GM12878 (cell line): Measurements from ENCODE around the gene PLCD1. TPM values are rescaled to one million over a fixed set of nuclear protein-coding genes. Genes with fewer than 3 reads are reported as not detected.
A peak's percentile ranks its signal among the peaks of the same experiment; 100 is the strongest.

ENCODE experiments used
- ATAC-seq: fragments of 200-7000 bp; cut with Tn5 transposase; 3 replicates; pipeline ENCODE4 v1.9.1; 2020; ENCODE audit warnings: mild to moderate bottlenecking, moderate library complexity
- BruUV-seq: library from RNA; stranded (reverse); fragments of 400-500 nt; replicated peaks from 2 replicates; lab custom pipeline; 2021; lab: Mats Ljungman, UMichigan
- CTCF ChIA-PET: fragments of 300-600 bp; sonication (Branson Sonifier 250); formaldehyde crosslinking; extraction: SDS; loops from one replicate; lab custom pipeline; 2021; ENCODE audit warnings: inconsistent platforms; lab: Yijun Ruan, JAX
- POLR2A ChIA-PET: fragments of 350-600 bp; formaldehyde crosslinking; extraction: SDS; loops from one replicate; lab custom pipeline; 2021; ENCODE audit warnings: inconsistent platforms; lab: Charles Lee
- RAD21 ChIA-PET: fragments of 300-600 bp; sonication (Branson Sonifier 250); formaldehyde crosslinking; loops from one replicate; lab custom pipeline; 2023; ENCODE audit warnings: antibody characterized with exemption; ENCODE audit not compliant: unreplicated experiment; lab: Charles Lee
- SMC1A ChIA-PET: fragments of 300-600 bp; sonication (Branson Sonifier 250); formaldehyde crosslinking; loops from one replicate; lab custom pipeline; 2023; ENCODE audit not compliant: unreplicated experiment, uncharacterized antibody; lab: Charles Lee
- DNase-seq: peaks from one replicate; pipeline ENCODE4 v3.0.0-alpha.2; 2011; ENCODE audit warnings: low read depth, low spot score
- FAIRE-seq: peaks from 3 replicates; lab custom pipeline; 2011; peaks lifted over from hg19 to GRCh38; lab: Jason Lieb, UNC
- H2AFZ ChIP-seq: 2 replicates; pipeline ENCODE4 v1.6.0; 2011; ENCODE audit warnings: low read depth, low read length, control low read depth; ENCODE audit not compliant: control insufficient read depth
- H3K27ac ChIP-seq: 2 replicates; pipeline ENCODE4 v1.5.1; 2011; ENCODE audit warnings: control low read depth; ENCODE audit not compliant: control insufficient read depth, insufficient read depth
- H3K27me3 ChIP-seq, 2 experiments: replicated peaks in 1 of 2; 2 replicates each; pipeline versions ENCODE4 v1.6.0 to v1.6.1; 2011; ENCODE audit warnings: low read length in 1 of 2; ENCODE audit not compliant: control insufficient read depth in 2 of 2, insufficient read depth in 2 of 2
- H3K36me3 ChIP-seq, 2 experiments: 2 replicates each; pipeline ENCODE4 v1.5.1; 2011; ENCODE audit warnings: low read length in 1 of 2; ENCODE audit not compliant: control insufficient read depth in 2 of 2, insufficient read depth in 2 of 2
- H3K4me1 ChIP-seq: 2 replicates; pipeline ENCODE4 v1.6.1; 2011; ENCODE audit warnings: mild to moderate bottlenecking, low read length, moderate library complexity, mixed read lengths; ENCODE audit not compliant: control insufficient read depth, insufficient read depth
- H3K4me2 ChIP-seq: 2 replicates; pipeline ENCODE4 v1.6.0; 2011; ENCODE audit warnings: control low read depth; ENCODE audit not compliant: control insufficient read depth, insufficient read depth
- H3K4me3 ChIP-seq: fragments of 200-600 bp; sonication (generic); 2 replicates; pipeline ENCODE4 v1.5.1; 2016
- H3K79me2 ChIP-seq: 2 replicates; pipeline ENCODE4 v1.6.0; 2011; ENCODE audit warnings: low read length; ENCODE audit not compliant: control insufficient read depth, insufficient read depth
- H3K9ac ChIP-seq: 2 replicates; pipeline ENCODE4 v1.8.0; 2011; ENCODE audit warnings: low read length, control low read depth, mixed read lengths; ENCODE audit not compliant: control insufficient read depth, insufficient read depth
- H3K9me3 ChIP-seq: replicated peaks from 3 replicates; pipeline ENCODE4 v1.5.1; 2011; ENCODE audit warnings: mild to moderate bottlenecking, low read length; ENCODE audit not compliant: control insufficient read depth, insufficient read depth
- H4K20me1 ChIP-seq: 2 replicates; pipeline ENCODE4 v1.6.0; 2011; ENCODE audit not compliant: control insufficient read depth, insufficient read depth
- HDGF ChIP-seq: fragments of 450-650 bp; IDR thresholded peaks from 2 replicates; pipeline ENCODE4 v1.6.1; 2016; ENCODE audit warnings: antibody characterized with exemption
- POLR2AphosphoS2 ChIP-seq: IDR thresholded peaks from 2 replicates; pipeline ENCODE4 v1.6.1; 2011; ENCODE audit warnings: low read depth, mild to moderate bottlenecking, low read length, improper control_type of control experiment, moderate library complexity
- ZNF592 ChIP-seq: fragments of 450-650 bp; IDR thresholded peaks from 2 replicates; pipeline ENCODE4 v1.6.1; 2017; ENCODE audit warnings: mild to moderate bottlenecking, moderate library complexity
- ZSCAN29 ChIP-seq: fragments of 450-650 bp; IDR thresholded peaks from 2 replicates; pipeline ENCODE4 v1.6.1; 2017; ENCODE audit warnings: mild to moderate bottlenecking, moderate library complexity
- WGBS: methylation state at CpG from one replicate; pipeline ENCODE4 v1.1.6; 2016; ENCODE audit warnings: low lambda C conversion rate; ENCODE audit not compliant: insufficient replicate concordance, insufficient coverage; ENCODE audit errors: missing lambda C conversion rate; 5-methylcytosine and 5-hydroxymethylcytosine counted together
- in situ Hi-C: fragments of 300-500 bp; cut with MboI; formaldehyde crosslinking; loops from 9 replicates; pipeline ENCODE4 v1.14.3; 2018; ENCODE audit warnings: mixed read lengths
- intact Hi-C: fragments of 100-400 bp; cut with micrococcal nuclease; formaldehyde crosslinking; loops from one replicate; pipeline ENCODE4 v1.14.2; 2022; ENCODE audit not compliant: unreplicated experiment
- microRNA-seq: library from miRNA; unstranded; fragments of <30 nt; microRNA quantifications from one replicate; pipeline ENCODE4, GENCODE V29; 2018
- polyA plus RNA-seq, 11 experiments: library from polyadenylated mRNA; depleted of rRNA in 4 of 11; unstranded in 6 of 11; stranded (reverse) in 5 of 11; fragments of >200 nt; fragmentation: Nextera tagmentation in 4 of 11; fragmentation: Illumina TruSeq in 1 of 11; extraction: Ambion mirVana in 4 of 11; extraction: Trizol in 1 of 11; gene quantifications; 1 replicate in 1 of 11; 2 replicates in 10 of 11; pipeline versions ENCODE4 v1.2.1 to v1.2.3, GENCODE V29; 2011 to 2016; ENCODE audit warnings: inconsistent platforms in 2 of 11, missing spikeins in 2 of 11, low read depth in 1 of 11
- small RNA-seq: library from RNA; depleted of rRNA; stranded (forward); fragments of <200 nt; gene quantifications from one replicate; pipeline ENCODE3, GENCODE V24; 2014
- total RNA-seq, 4 experiments: library from RNA; depleted of rRNA in 3 of 4; stranded (reverse); fragments of >200 nt in 3 of 4; fragmentation: Illumina TruSeq in 1 of 4; extraction: Trizol in 1 of 4; gene quantifications; 2 replicates each; pipeline versions ENCODE4 v1.2.1 to v1.2.3, GENCODE V29; 2013 to 2021

PLCD1 gene
- total and polyA plus RNA-seq, 10 of the 15 experiments (the other 5 are each of a cell fraction or from before 2014, with no cell fraction given) = 0.20 to 3.9 (median 1.2) TPM; not detected in 1

DNA sequence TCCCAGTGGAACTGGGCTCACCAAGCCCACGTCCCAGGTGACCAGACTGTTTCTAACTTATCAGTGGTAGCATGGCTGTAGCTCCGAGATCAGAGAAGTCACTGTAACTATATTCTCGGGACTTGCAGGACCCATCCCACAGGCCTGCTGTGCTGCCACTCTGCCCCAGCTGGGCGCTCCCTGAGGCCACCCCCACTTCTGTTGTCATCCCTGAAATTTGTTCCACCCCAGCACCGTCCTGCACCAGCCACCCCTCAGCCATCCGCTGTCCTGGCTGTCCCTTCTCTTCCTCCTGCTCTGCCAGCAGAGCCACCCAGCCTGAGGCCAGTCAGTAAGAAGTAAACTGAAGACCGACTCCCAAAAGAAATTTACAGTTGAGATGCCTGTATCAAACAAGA is 71.9 kb downstream of the PLCD1 start:
- Histone ChIP-seq H3K4me3 (no peak overlapping the region), H2AFZ (peak overlapping the region; percentile 82)
- in situ Hi-C loops = no loop called here

More for the DNA sequence above, 71.9 kb downstream of the PLCD1 start:
- intact Hi-C loops = no loop called here
- Histone ChIP-seq H3K27me3 (no peaks in the 10 kb centered on the region; a peak in 1 of 4 replicates), H3K36me3 (no peaks in the 10 kb centered on the region), H3K9me3 (no peaks in the 10 kb centered on the region), H3K9ac (no peak overlapping the region), H4K20me1 (no peaks in the 10 kb centered on the region), H3K27ac (0 out of 2 replicates have a peak overlapping the region, but pooled peaks have one; percentile 8), H3K4me1 (peaks cover 3% of the 10 kb centered on the region), H3K4me2 (0 out of 2 replicates have a peak overlapping the region, but pooled peaks have one; percentile 57), H3K79me2 (no peaks in the 10 kb centered on the region)
- DNase-seq (no peak), ATAC-seq (no peak), FAIRE-seq (no peak)
- TF ChIP-seq POLR2AphosphoS2 (no peak), ZNF592 (no peak), HDGF (no peak), ZSCAN29 (no peak)
- POLR2A ChIA-PET = no interaction called here
- SMC1A ChIA-PET = interaction anchor here (0.8 kb wide), 1 partner anchor 8 kb away, joined by 3 read pairs; no protein-coding TSS in a partner anchor
- CTCF ChIA-PET = interaction anchor here (4.8 kb wide), 1 partner anchor 9 kb away, joined by 41 read pairs; no protein-coding TSS in a partner anchor
- WGBS = 45% methylated on average over 7 of the region's 7 CpGs
- BruUV-seq = no TSS peak
- RAD21 ChIA-PET = no interaction called here

Small RNA genes lying within 50 kb of the gene (microRNA-seq; reads per million reads assigned to microRNA genes)
- gene MIR26A1 = 2.3 reads per million, percentile 7 among the genes with 10 or more reads in this experiment

Small RNA genes lying within 50 kb of the gene (small RNA-seq; reads per million reads assigned to genes)
- gene MIR26A1 (1.6 reads per million, percentile 53 among the genes with 10 or more reads in this experiment), gene RF00019 (not detected)

Other genes with a start within 250 kb of the PLCD1 start
- gene CTDSPL, start 167.8 kb downstream of the PLCD1 start, total RNA-seq (2014; rRNA removed) = 0.05 and 0.06 TPM in 2 replicates
- gene CTDSPL, start 167.8 kb downstream of the PLCD1 start, total RNA-seq (2014; rRNA removed; fragmentation: Illumina TruSeq; extraction: Trizol) = not detected in 2 replicates
- 0.13 and 0.51 TPM in 2 replicates for gene CTDSPL, start 167.8 kb downstream of the PLCD1 start, total RNA-seq (2021)
- 0.13 and 0.31 TPM in 2 replicates for gene CTDSPL, start 167.8 kb downstream of the PLCD1 start, polyA plus RNA-seq (2011; rRNA removed)
- not detected in 2 replicates for gene CTDSPL, start 167.8 kb downstream of the PLCD1 start, polyA plus RNA-seq (2014; fragmentation: Illumina TruSeq; extraction: Trizol)
- gene CTDSPL, start 167.8 kb downstream of the PLCD1 start, polyA plus RNA-seq (2014; fragmentation: Nextera tagmentation; extraction: Ambion mirVana) = not detected
- gene CTDSPL, start 167.8 kb downstream of the PLCD1 start, polyA plus RNA-seq (2014; rRNA removed) = 0.05 TPM in 1 of 2 replicates, not detected in the other
- not detected for gene CTDSPL, start 167.8 kb downstream of the PLCD1 start, polyA plus RNA-seq (2016; fragmentation: Nextera tagmentation; extraction: Ambion mirVana)
- 3.4 and 3.9 TPM in 2 replicates for gene VILL, start 38.9 kb downstream of the PLCD1 start, total RNA-seq (2014; rRNA removed)
- 1.3 and 1.9 TPM in 2 replicates for gene VILL, start 38.9 kb downstream of the PLCD1 start, total RNA-seq (2014; rRNA removed; fragmentation: Illumina TruSeq; extraction: Trizol)
- 3.7 and 4.1 TPM in 2 replicates for gene VILL, start 38.9 kb downstream of the PLCD1 start, total RNA-seq (2021)
- 3.1 and 5.4 TPM in 2 replicates for gene VILL, start 38.9 kb downstream of the PLCD1 start, polyA plus RNA-seq (2011; rRNA removed)
- gene VILL, start 38.9 kb downstream of the PLCD1 start, polyA plus RNA-seq (2014; fragmentation: Illumina TruSeq; extraction: Trizol) = 0.41 and 1.4 TPM in 2 replicates
- under 1 TPM in 1 of 2 experiments, not detected in 1; 0.15 TPM for gene VILL, start 38.9 kb downstream of the PLCD1 start, polyA plus RNA-seq (2014; fragmentation: Nextera tagmentation; extraction: Ambion mirVana)
- gene VILL, start 38.9 kb downstream of the PLCD1 start, polyA plus RNA-seq (2014; rRNA removed) = 4.2 and 4.3 TPM in 2 replicates
- 1 to 10 TPM; 2.1 TPM for gene VILL, start 38.9 kb downstream of the PLCD1 start, polyA plus RNA-seq (2016; fragmentation: Nextera tagmentation; extraction: Ambion mirVana)
- gene DLEC1, start 9.6 kb upstream of the PLCD1 start, total RNA-seq (2014; rRNA removed) = not detected in 2 replicates
- gene DLEC1, start 9.6 kb upstream of the PLCD1 start, total RNA-seq (2014; rRNA removed; fragmentation: Illumina TruSeq; extraction: Trizol) = 0.04 TPM in 1 of 2 replicates, not detected in the other
- 0.08 TPM in 2 replicates for gene DLEC1, start 9.6 kb upstream of the PLCD1 start, total RNA-seq (2021)
- 0.03 and 0.05 TPM in 2 replicates for gene DLEC1, start 9.6 kb upstream of the PLCD1 start, polyA plus RNA-seq (2011; rRNA removed)
- not detected in 2 replicates for gene DLEC1, start 9.6 kb upstream of the PLCD1 start, polyA plus RNA-seq (2014; fragmentation: Illumina TruSeq; extraction: Trizol)
- gene DLEC1, start 9.6 kb upstream of the PLCD1 start, polyA plus RNA-seq (2014; fragmentation: Nextera tagmentation; extraction: Ambion mirVana) = under 1 TPM; 0.07 to 0.14 TPM
- gene DLEC1, start 9.6 kb upstream of the PLCD1 start, polyA plus RNA-seq (2014; rRNA removed) = 0.03 and 0.04 TPM in 2 replicates
- under 1 TPM in 1 of 2 experiments, not detected in 1; 0.29 TPM for gene DLEC1, start 9.6 kb upstream of the PLCD1 start, polyA plus RNA-seq (2016; fragmentation: Nextera tagmentation; extraction: Ambion mirVana)
- gene ACAA1, start 107.5 kb upstream of the PLCD1 start, total RNA-seq (2014; rRNA removed) = 41.9 and 56.5 TPM in 2 replicates
- 41.0 and 43.3 TPM in 2 replicates for gene ACAA1, start 107.5 kb upstream of the PLCD1 start, total RNA-seq (2014; rRNA removed; fragmentation: Illumina TruSeq; extraction: Trizol)
- 65.6 and 68.1 TPM in 2 replicates for gene ACAA1, start 107.5 kb upstream of the PLCD1 start, total RNA-seq (2021)
- gene ACAA1, start 107.5 kb upstream of the PLCD1 start, polyA plus RNA-seq (2011; rRNA removed) = 54.9 and 85.4 TPM in 2 replicates
- gene ACAA1, start 107.5 kb upstream of the PLCD1 start, polyA plus RNA-seq (2014; fragmentation: Illumina TruSeq; extraction: Trizol) = 24.5 and 51.5 TPM in 2 replicates
- 10 to 100 TPM in 1 of 2 experiments, 1 to 10 TPM in 1; 5.7 to 12.6 TPM for gene ACAA1, start 107.5 kb upstream of the PLCD1 start, polyA plus RNA-seq (2014; fragmentation: Nextera tagmentation; extraction: Ambion mirVana)
- gene ACAA1, start 107.5 kb upstream of the PLCD1 start, polyA plus RNA-seq (2014; rRNA removed) = 79.2 and 90.2 TPM in 2 replicates
- 10 to 100 TPM; 64.8 to 75.1 TPM for gene ACAA1, start 107.5 kb upstream of the PLCD1 start, polyA plus RNA-seq (2016; fragmentation: Nextera tagmentation; extraction: Ambion mirVana)
- gene MYD88, start 109.0 kb upstream of the PLCD1 start, total RNA-seq (2014; rRNA removed) = 28.7 and 38.6 TPM in 2 replicates
- 5.5 and 6.2 TPM in 2 replicates for gene MYD88, start 109.0 kb upstream of the PLCD1 start, total RNA-seq (2014; rRNA removed; fragmentation: Illumina TruSeq; extraction: Trizol)
- gene MYD88, start 109.0 kb upstream of the PLCD1 start, total RNA-seq (2021) = 65.6 and 67.7 TPM in 2 replicates
- 41.6 and 61.7 TPM in 2 replicates for gene MYD88, start 109.0 kb upstream of the PLCD1 start, polyA plus RNA-seq (2011; rRNA removed)
- 83.0 and 84.8 TPM in 2 replicates for gene MYD88, start 109.0 kb upstream of the PLCD1 start, polyA plus RNA-seq (2014; fragmentation: Illumina TruSeq; extraction: Trizol)
- 10 to 100 TPM; 37.6 to 82.0 TPM for gene MYD88, start 109.0 kb upstream of the PLCD1 start, polyA plus RNA-seq (2014; fragmentation: Nextera tagmentation; extraction: Ambion mirVana)
- gene MYD88, start 109.0 kb upstream of the PLCD1 start, polyA plus RNA-seq (2014; rRNA removed) = 80.2 and 96.7 TPM in 2 replicates
- gene MYD88, start 109.0 kb upstream of the PLCD1 start, polyA plus RNA-seq (2016; fragmentation: Nextera tagmentation; extraction: Ambion mirVana) = 10 to 100 TPM; 69.4 to 83.4 TPM
- gene OXSR1, start 135.9 kb upstream of the PLCD1 start, total RNA-seq (2014; rRNA removed) = 34.7 and 37.1 TPM in 2 replicates
- gene OXSR1, start 135.9 kb upstream of the PLCD1 start, total RNA-seq (2014; rRNA removed; fragmentation: Illumina TruSeq; extraction: Trizol) = 36.9 and 38.3 TPM in 2 replicates
- gene OXSR1, start 135.9 kb upstream of the PLCD1 start, total RNA-seq (2021) = 45.2 and 48.0 TPM in 2 replicates
- gene OXSR1, start 135.9 kb upstream of the PLCD1 start, polyA plus RNA-seq (2011; rRNA removed) = 54.6 and 74.8 TPM in 2 replicates
- 50.3 and 59.6 TPM in 2 replicates for gene OXSR1, start 135.9 kb upstream of the PLCD1 start, polyA plus RNA-seq (2014; fragmentation: Illumina TruSeq; extraction: Trizol)
- gene OXSR1, start 135.9 kb upstream of the PLCD1 start, polyA plus RNA-seq (2014; fragmentation: Nextera tagmentation; extraction: Ambion mirVana) = 10 to 100 TPM; 12.4 to 16.9 TPM
- gene OXSR1, start 135.9 kb upstream of the PLCD1 start, polyA plus RNA-seq (2014; rRNA removed) = 35.0 and 36.7 TPM in 2 replicates
- 10 to 100 TPM; 18.0 to 18.8 TPM for gene OXSR1, start 135.9 kb upstream of the PLCD1 start, polyA plus RNA-seq (2016; fragmentation: Nextera tagmentation; extraction: Ambion mirVana)
- not detected in 2 replicates for gene SLC22A13, start 236.2 kb upstream of the PLCD1 start, total RNA-seq (2014; rRNA removed)
- 0.13 and 0.18 TPM in 2 replicates for gene SLC22A13, start 236.2 kb upstream of the PLCD1 start, total RNA-seq (2014; rRNA removed; fragmentation: Illumina TruSeq; extraction: Trizol)
- 0.13 TPM in 1 of 2 replicates, not detected in the other for gene SLC22A13, start 236.2 kb upstream of the PLCD1 start, total RNA-seq (2021)
- gene SLC22A13, start 236.2 kb upstream of the PLCD1 start, polyA plus RNA-seq (2011; rRNA removed) = 0.11 TPM in 1 of 2 replicates, not detected in the other
- gene SLC22A13, start 236.2 kb upstream of the PLCD1 start, polyA plus RNA-seq (2014; fragmentation: Illumina TruSeq; extraction: Trizol) = 0.03 TPM in 1 of 2 replicates, not detected in the other
- under 1 TPM in 1 of 2 experiments, not detected in 1; 0.04 TPM for gene SLC22A13, start 236.2 kb upstream of the PLCD1 start, polyA plus RNA-seq (2014; fragmentation: Nextera tagmentation; extraction: Ambion mirVana)
- 0.05 and 0.19 TPM in 2 replicates for gene SLC22A13, start 236.2 kb upstream of the PLCD1 start, polyA plus RNA-seq (2014; rRNA removed)
- not detected for gene SLC22A13, start 236.2 kb upstream of the PLCD1 start, polyA plus RNA-seq (2016; fragmentation: Nextera tagmentation; extraction: Ambion mirVana)